Retinal pigment epithelial cell (primary cell): ENCODE measurements around the gene ATP10A.
A peak's percentile ranks its signal among the peaks of the same experiment; 100 is the strongest.

Experiments used
- DNase-seq: peaks from one replicate; pipeline ENCODE4 v3.0.0-alpha.2; 2010; ENCODE audit warnings: low read depth
- H3K4me3 ChIP-seq: 2 replicates; pipeline ENCODE4 v1.5.1; 2011; ENCODE audit warnings: mild to moderate bottlenecking, low read length, control low read depth, moderate library complexity
- TF ChIP-seq, protein P1 (sequence below): conservative IDR thresholded peaks from 2 replicates; pipeline ENCODE4 v1.5.1; 2011; ENCODE audit warnings: low read depth, low read length, control low read depth, inconsistent platforms

ATP10A gene

DNA sequence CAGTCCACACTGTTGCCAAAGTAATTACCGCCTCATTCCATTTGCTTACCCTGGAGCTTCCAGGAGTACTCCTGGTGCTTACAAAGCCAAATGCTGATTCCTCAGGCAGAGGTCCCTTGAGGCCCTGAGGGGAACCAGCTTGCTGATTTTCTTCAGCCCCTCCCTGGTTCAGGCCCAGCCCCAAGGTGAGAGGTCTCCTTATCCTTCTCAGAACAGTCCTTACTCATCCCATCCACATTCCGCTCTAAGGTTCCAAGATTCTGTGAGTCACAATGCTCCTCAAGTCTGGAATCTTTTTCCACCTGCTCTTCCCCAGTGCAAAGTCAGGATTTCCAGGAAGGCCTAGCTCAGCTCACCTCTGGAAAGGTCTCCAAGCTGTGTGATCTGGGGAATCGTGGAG lies 1.8 kb upstream of the ATP10A start:
- no peak overlapping the region for H3K4me3 ChIP-seq
- DNase-seq = no peak
- TF ChIP-seq, protein P1, sequence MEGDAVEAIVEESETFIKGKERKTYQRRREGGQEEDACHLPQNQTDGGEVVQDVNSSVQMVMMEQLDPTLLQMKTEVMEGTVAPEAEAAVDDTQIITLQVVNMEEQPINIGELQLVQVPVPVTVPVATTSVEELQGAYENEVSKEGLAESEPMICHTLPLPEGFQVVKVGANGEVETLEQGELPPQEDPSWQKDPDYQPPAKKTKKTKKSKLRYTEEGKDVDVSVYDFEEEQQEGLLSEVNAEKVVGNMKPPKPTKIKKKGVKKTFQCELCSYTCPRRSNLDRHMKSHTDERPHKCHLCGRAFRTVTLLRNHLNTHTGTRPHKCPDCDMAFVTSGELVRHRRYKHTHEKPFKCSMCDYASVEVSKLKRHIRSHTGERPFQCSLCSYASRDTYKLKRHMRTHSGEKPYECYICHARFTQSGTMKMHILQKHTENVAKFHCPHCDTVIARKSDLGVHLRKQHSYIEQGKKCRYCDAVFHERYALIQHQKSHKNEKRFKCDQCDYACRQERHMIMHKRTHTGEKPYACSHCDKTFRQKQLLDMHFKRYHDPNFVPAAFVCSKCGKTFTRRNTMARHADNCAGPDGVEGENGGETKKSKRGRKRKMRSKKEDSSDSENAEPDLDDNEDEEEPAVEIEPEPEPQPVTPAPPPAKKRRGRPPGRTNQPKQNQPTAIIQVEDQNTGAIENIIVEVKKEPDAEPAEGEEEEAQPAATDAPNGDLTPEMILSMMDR = no peak

DNA sequence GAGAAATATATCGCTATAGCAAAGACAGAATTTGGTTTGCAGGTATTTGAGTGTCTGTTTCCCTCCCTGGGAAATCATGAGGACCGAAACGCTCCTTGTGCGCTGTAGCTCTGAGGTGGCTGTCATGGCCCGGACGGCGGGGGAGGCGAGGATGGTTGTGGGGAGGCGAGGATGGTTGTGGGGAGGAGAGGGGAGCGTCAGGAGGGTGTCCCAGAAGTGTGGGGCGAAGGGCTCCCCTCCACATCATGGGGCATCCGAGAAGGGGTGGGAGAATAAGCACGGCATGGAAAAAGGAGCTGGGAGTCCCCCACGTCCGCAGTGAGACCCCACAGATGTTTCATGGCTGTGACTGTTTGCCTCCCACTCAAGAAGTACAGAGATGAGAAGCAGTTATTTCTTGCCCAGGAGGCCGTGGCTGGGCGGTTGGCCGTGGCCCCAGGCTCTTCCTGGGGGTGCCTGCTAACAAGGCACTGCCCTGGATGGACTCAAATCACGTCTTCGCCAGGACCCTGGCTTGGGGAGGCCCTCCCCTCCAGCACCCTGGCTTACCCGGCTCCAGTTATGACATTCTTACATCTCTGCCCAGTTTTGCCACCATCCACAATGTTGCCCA lies 947 bp upstream of the ATP10A start:
- H3K4me3 ChIP-seq = no peak overlapping the region
- DNase-seq = no peak
- TF ChIP-seq, protein P1 = no peak

DNA sequence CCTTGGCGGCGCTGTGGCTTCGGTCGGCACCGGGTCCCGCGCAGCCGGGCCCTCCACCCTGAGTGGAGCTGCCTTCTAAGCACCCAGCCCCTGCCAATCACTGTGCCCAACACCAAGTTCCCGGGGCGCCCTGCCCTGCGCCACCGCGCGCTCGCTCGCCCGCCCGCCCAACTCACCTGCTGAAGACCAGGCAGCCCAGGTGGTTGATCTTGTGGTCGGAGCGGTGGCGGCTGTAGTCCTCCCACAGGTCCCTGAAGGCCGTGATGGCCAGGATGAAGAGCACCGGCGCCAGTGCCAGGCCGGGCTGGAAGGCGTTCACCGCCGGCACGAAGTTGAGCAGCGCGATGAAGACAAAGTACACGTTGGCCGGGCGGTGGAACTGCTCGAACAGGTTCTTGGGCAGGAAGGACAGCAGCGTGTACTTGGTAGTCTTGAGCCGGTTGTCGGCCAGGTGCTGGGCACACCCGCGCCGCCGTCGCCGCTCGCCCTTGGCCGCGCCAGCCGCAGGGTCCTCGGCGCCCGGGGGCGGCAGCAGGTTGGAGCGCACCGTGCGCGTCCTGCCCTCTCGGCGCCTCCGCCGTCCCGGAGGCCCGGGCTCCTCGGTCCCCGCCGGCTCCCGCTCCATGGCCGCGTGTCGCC lies 536 bp downstream of the ATP10A start:
- DNase-seq = no peak
- TF ChIP-seq, protein P1 = no peak
- H3K4me3 ChIP-seq = peak overlapping the region; percentile 42

DNA sequence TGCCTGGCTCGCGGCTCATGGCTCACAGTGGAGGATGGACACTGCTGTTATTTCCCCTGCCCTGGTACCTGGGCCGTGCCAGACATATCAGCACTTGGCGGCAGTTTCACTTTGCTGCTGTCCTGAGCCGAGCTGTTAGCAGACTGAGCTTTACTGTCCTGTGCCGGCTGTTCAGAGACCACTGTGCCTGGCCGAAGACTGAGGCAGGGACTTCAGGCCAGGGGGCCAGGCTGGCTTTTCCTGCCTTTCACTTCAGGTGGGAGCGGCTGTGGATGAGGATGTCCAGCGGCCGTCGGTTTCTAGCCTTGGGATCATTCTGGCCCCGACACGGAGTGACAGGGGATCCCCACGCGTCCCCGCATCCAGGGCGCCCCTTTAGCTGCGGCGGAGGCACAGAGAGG lies 1.1 kb downstream of the ATP10A start:
- TF ChIP-seq, protein P1 = no peak
- peak overlapping the region; percentile 42 for H3K4me3 ChIP-seq
- no peak for DNase-seq

DNA sequence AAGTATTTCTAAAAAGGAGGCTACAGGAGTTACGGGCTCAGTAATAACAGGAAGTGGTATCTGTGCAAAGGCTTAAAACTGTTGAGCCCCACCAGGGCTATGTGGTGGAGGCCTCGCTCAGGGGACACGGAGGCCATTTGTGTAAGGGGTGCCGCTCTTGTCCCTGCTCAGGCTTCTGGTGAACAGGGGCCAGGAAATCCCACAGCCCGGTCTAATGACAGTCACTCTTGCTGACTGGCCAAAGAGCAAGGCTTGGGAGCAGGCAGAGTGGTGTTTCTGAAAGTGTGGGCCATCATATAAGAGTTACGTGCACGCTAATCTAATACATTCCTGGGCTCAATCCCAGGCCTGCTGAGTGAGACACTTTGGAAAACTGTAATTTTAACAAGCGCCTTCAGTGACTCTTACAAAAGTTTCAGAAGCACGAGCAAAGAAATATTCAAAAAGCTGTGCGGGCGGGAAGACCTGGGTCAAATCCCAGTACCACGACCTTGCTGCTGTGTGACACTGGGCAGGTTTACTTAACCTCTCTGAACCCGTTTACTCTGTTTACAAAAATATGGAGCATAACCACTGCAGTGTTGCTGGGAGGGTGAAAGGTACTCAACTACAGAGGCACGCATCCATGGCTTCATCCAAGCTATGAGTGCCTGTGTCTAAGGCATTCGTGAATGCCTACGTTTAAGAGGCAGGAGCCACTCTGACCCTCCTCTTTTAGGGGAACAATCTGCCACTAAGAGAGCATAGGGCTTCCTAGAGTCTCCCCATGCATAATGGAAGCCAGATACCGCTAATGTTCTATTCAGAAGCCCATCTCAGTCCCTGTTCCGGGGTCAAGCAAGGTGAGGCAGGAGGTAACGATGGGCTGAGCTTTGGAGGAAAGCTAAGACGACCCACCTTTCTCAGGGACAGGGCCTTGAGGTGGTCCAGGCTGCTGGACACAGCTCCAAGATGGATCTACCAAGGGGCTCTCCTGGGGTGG lies 2.0 kb downstream of the ATP10A start:
- TF ChIP-seq, protein P1 = no peak
- no peak overlapping the region for H3K4me3 ChIP-seq
- no peak for DNase-seq

DNA sequence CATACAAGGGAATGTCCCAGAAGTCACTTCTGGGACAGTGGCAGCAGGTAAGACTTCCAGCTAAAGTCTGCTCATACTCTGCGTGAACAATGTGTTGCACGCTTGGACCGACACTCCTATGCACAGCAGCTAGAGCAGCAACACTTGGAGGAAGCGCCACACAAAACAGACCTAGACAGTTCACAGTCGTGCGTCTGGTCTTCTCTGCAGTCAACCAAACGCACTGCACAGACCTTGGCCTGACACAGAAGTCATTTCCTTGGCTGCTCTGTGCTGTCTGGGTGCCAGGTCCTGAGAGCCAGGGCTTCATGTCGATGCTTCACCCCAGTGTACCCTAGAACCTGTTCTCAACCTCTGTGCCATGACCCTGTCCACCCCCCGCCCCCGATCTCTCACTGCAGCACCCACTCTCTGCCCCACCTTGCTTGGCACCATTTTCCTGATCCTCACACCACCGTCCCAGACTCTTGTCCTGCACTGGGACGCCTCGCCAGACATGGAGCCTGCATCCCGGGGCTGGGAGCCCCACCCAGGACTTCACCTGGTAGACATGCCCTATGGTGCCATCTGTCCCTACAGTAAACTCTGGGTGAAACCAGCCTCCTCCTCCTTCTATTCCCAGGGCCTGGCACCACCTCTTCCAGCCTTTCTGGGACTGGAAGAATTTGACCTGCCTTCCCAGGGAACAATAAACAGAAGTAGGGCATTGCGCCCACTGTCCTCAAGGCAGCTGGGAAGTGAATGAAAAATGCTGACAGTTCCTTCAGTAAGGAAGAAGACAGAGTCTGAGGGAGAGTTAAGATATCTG lies 3.1 kb downstream of the ATP10A start:
- DNase-seq = no peak

More for the DNA sequence above, 3.1 kb downstream of the ATP10A start:
- TF ChIP-seq, protein P1 = no peak
- H3K4me3 ChIP-seq = no peak overlapping the region
